HCT116 (cell line): ENCODE data around the gene PDLIM4. TPM values are rescaled to one million over a fixed set of nuclear protein-coding genes. Genes with fewer than 3 reads are reported as not detected.
A peak's percentile ranks its signal among the peaks of the same experiment; 100 is the strongest.

Experiments
- ATAC-seq: fragments of 200-7000 bp; cut with Tn5 transposase; 2 replicates; pipeline ENCODE4 v1.9.1; 2020; ENCODE audit warnings: mild to moderate bottlenecking, moderate library complexity
- Bru-seq: library from RNA; stranded (reverse); fragments of 400-500 nt; gene quantifications from one replicate; lab custom pipeline; 2021; lab: Mats Ljungman, UMichigan
- BruChase-seq, 2 experiments: library from RNA; stranded (reverse); fragments of 400-500 nt; gene quantifications; one replicate each; lab custom pipeline; 2021; lab: Mats Ljungman, UMichigan
- BruUV-seq: library from RNA; stranded (reverse); fragments of 400-500 nt; replicated peaks from 2 replicates; lab custom pipeline; 2021; lab: Mats Ljungman, UMichigan
- CTCF ChIA-PET: fragments of 300-600 bp; sonication (Branson Sonifier 250); formaldehyde crosslinking; loops from one replicate; lab custom pipeline; 2021; ENCODE audit warnings: antibody characterized with exemption; lab: Charles Lee
- POLR2A ChIA-PET: fragments of 300-600, 350-600 bp; sonication (Branson Sonifier 250); formaldehyde crosslinking; loops from one replicate; lab custom pipeline; 2021; ENCODE audit warnings: antibody characterized with exemption; lab: Charles Lee
- RAD21 ChIA-PET, 2 experiments: fragments of 300-600 bp; sonication (Branson Sonifier 250); formaldehyde crosslinking; loops; one replicate each; lab custom pipeline; 2023; ENCODE audit warnings: low total read pairs in 2 of 2; ENCODE audit not compliant: uncharacterized antibody in 2 of 2, unreplicated experiment in 2 of 2, low non-redundant PET in 1 of 2; lab: Charles Lee
- DNase-seq: peaks from one replicate; pipeline ENCODE4 v3.0.0-alpha.2; 2010; ENCODE audit warnings: low read depth, low spot score
- H2AFZ ChIP-seq: fragments of 200-600 bp; shearing (Covaris generic), sonication (generic); 2 replicates; pipeline ENCODE4 v1.6.1; 2017; ENCODE audit warnings: low read depth, mixed run types, mixed read lengths, antibody characterized with exemption, low read length; ENCODE audit not compliant: poor library complexity, severe bottlenecking
- H3K27ac ChIP-seq: 2 replicates; pipeline ENCODE4 v1.5.1; 2012; ENCODE audit warnings: low read depth, low read length
- H3K27me3 ChIP-seq: fragments of 200-600 bp; sonication (generic); 2 replicates; pipeline ENCODE4 v1.6.1; 2016; ENCODE audit warnings: mixed run types, low read length, mixed read lengths; ENCODE audit not compliant: insufficient read depth
- H3K36me3 ChIP-seq, 2 experiments: fragments of 200-500 bp in 1 of 2; fragments of 200-600 bp in 1 of 2; sonication (Bioruptor generic) in 1 of 2; sonication (generic) in 1 of 2; 2 replicates each; pipeline versions ENCODE4 v1.5.1 to v1.6.1; 2014 to 2016; ENCODE audit warnings: low read length in 2 of 2, inconsistent platforms in 1 of 2, mixed read lengths in 1 of 2, mixed run types in 1 of 2; ENCODE audit not compliant: insufficient read depth in 2 of 2, control insufficient read depth in 1 of 2
- H3K4me1 ChIP-seq, 2 experiments: fragments of 200-600 bp in 1 of 2; sonication (generic) in 1 of 2; 2 replicates each; pipeline versions ENCODE4 v1.5.1 to v1.6.1; 2012 to 2017; ENCODE audit warnings: low read length in 2 of 2, inconsistent platforms in 1 of 2, mild to moderate bottlenecking in 1 of 2, mixed read lengths in 1 of 2, mixed run types in 1 of 2, moderate library complexity in 1 of 2; ENCODE audit not compliant: insufficient read depth in 2 of 2, control insufficient read depth in 1 of 2
- H3K4me2 ChIP-seq: fragments of 200-600 bp; sonication (generic); 2 replicates; pipeline ENCODE4 v1.6.1; 2017; ENCODE audit warnings: mixed run types, low read length, mixed read lengths
- H3K4me3 ChIP-seq, 2 experiments: fragments of 200-600 bp in 1 of 2; sonication (generic) in 1 of 2; replicated peaks in 1 of 2; 2 replicates each; pipeline ENCODE4 v1.5.1; 2011 to 2016; ENCODE audit warnings: low read length in 2 of 2, control low read depth in 1 of 2, low read depth in 1 of 2, mild to moderate bottlenecking in 1 of 2, mixed read lengths in 1 of 2, mixed run types in 1 of 2
- H3K79me2 ChIP-seq: fragments of 200-600 bp; sonication (generic); 2 replicates; pipeline ENCODE4 v1.6.1; 2017; ENCODE audit warnings: mild to moderate bottlenecking, mixed run types, low read length, moderate library complexity, mixed read lengths; ENCODE audit not compliant: insufficient read depth
- H3K9ac ChIP-seq: fragments of 200-600 bp; sonication (generic); 2 replicates; pipeline ENCODE4 v1.6.1; 2016; ENCODE audit warnings: low read length, mixed read lengths
- H3K9me2 ChIP-seq: fragments of 200-600 bp; sonication (generic), shearing (Covaris generic); 2 replicates; pipeline ENCODE4 v1.6.1; 2017; ENCODE audit warnings: mixed run types, mild to moderate bottlenecking, moderate library complexity; ENCODE audit not compliant: insufficient read depth
- H3K9me3 ChIP-seq, 2 experiments: fragments of 200-500 bp in 1 of 2; fragments of 200-600 bp in 1 of 2; sonication (Bioruptor generic) in 1 of 2; sonication (generic) in 1 of 2; 2 replicates each; pipeline ENCODE4 v1.6.1; 2014 to 2017; ENCODE audit warnings: low read length in 2 of 2, mixed read lengths in 2 of 2, inconsistent platforms in 1 of 2, low read depth in 1 of 2, mild to moderate bottlenecking in 1 of 2, mixed run types in 1 of 2, moderate library complexity in 1 of 2; ENCODE audit not compliant: control insufficient read depth in 1 of 2, insufficient read depth in 1 of 2
- H4K20me1 ChIP-seq: fragments of 200-600 bp; sonication (generic), shearing (Covaris generic); 2 replicates; pipeline ENCODE4 v1.6.1; 2017; ENCODE audit warnings: mixed run types, mild to moderate bottlenecking, moderate library complexity; ENCODE audit not compliant: insufficient read depth
- EZH2 ChIP-seq: fragments of 200-600 bp; sonication (generic); IDR thresholded peaks from 2 replicates; pipeline ENCODE4 v1.6.1; 2017; ENCODE audit warnings: antibody characterized with exemption, mixed run types
- FOSL1 ChIP-seq: IDR thresholded peaks from 2 replicates; pipeline ENCODE4 v1.6.1; 2012; ENCODE audit warnings: low read depth
- POLR2A ChIP-seq: IDR thresholded peaks from 2 replicates; pipeline ENCODE4 v1.7.0; 2011; ENCODE audit warnings: borderline replicate concordance; ENCODE audit not compliant: insufficient read depth, insufficient read length; ENCODE audit errors: extremely low read depth
- RAD21 ChIP-seq: IDR thresholded peaks from 2 replicates; pipeline ENCODE4 v1.6.1; 2012; ENCODE audit warnings: low read depth, mild to moderate bottlenecking
- REST ChIP-seq: IDR thresholded peaks from 2 replicates; pipeline ENCODE4 v1.6.1; 2012; ENCODE audit warnings: low read depth
- SIN3A ChIP-seq: IDR thresholded peaks from 2 replicates; pipeline ENCODE4 v1.6.1; 2012; ENCODE audit warnings: low read depth
- SRF ChIP-seq: IDR thresholded peaks from 2 replicates; pipeline ENCODE4 v1.6.1; 2012; ENCODE audit warnings: low read depth
- TCF7L2 ChIP-seq: IDR thresholded peaks from 2 replicates; pipeline ENCODE4 v1.7.0; 2011; ENCODE audit warnings: borderline replicate concordance, inconsistent platforms; ENCODE audit not compliant: insufficient read depth, insufficient read length; ENCODE audit errors: extremely low read depth
- intact Hi-C: fragments of 100-400 bp; cut with micrococcal nuclease; formaldehyde crosslinking; loops from 2 replicates; pipeline ENCODE4 v1.10.0; 2022
- long read RNA-seq: library from polyadenylated mRNA; unstranded; transcript quantifications from one replicate; pipeline ENCODE4 v2.0.0, GENCODE V29; 2021; ENCODE audit not compliant: unreplicated experiment
- polyA plus RNA-seq: library from polyadenylated mRNA; unstranded; fragments of >200 nt; gene quantifications from 2 replicates; pipeline ENCODE4 v1.2.1, GENCODE V29; 2012; ENCODE audit warnings: missing spikeins
- total RNA-seq: library from RNA; stranded (reverse); gene quantifications from one replicate; pipeline ENCODE4 v1.2.1, GENCODE V29; 2021; ENCODE audit not compliant: unreplicated experiment
- TF ChIP-seq, protein P1 (sequence below), 3 experiments: fragments of 200-600 bp in 1 of 3; sonication (generic) in 1 of 3; IDR thresholded peaks in 2 of 3; conservative IDR thresholded peaks in 1 of 3; 2 replicates each; pipeline ENCODE4 v1.5.1; 2012 to 2017; ENCODE audit warnings: low read depth in 2 of 3, low read length in 2 of 3, antibody characterized with exemption in 1 of 3, borderline replicate concordance in 1 of 3, control low read depth in 1 of 3, mild to moderate bottlenecking in 1 of 3, mixed read lengths in 1 of 3, mixed run types in 1 of 3, moderate library complexity in 1 of 3; ENCODE audit not compliant: insufficient read depth in 1 of 3
- TF ChIP-seq, protein P2 (sequence below): IDR thresholded peaks from 2 replicates; pipeline ENCODE4 v1.6.1; 2011; ENCODE audit warnings: mild to moderate bottlenecking, low read length, moderate library complexity; ENCODE audit not compliant: insufficient replicate concordance; ENCODE audit errors: extremely low read depth

Gene PDLIM4
- not detected for total RNA-seq
- polyA plus RNA-seq = 0.12 and 0.30 TPM in 2 replicates
- Bru-seq, nascent RNA = percentile 16 among the genes with signal in this experiment
- BruChase-seq, experiment 1, labeled RNA remaining after a 6-hour chase = not detected
- percentile 5 among the genes with signal in this experiment for BruChase-seq, experiment 2, labeled RNA remaining after a 2-hour chase
- long read RNA-seq = 0 reads

GRCh38 chr5:132257131-132258101, at the start of gene PDLIM4:
Gene PDLIM4 (plus strand): TSS chr5:132257696. CDS start chr5:132257735, 39 bp downstream.
- no peak within 1 kb of the TSS for H3K4me2 ChIP-seq
- RAD21 ChIA-PET = no interaction called here
- POLR2A ChIA-PET = no interaction called here
- no peak for DNase-seq
- no peaks in the 10 kb centered on the region for H4K20me1 ChIP-seq
- H3K9me2 ChIP-seq = no peaks in the 10 kb centered on the region
- intact Hi-C loops = no loop called here
- CTCF ChIA-PET = no interaction called here
- peaks cover 23 to 54% of the 10 kb centered on the region in 2 experiments for H3K4me1 ChIP-seq
- no peak within 1 kb of the TSS for H2AFZ ChIP-seq
- H3K79me2 ChIP-seq = no peaks in the 10 kb centered on the region
- TF ChIP-seq, protein P1, sequence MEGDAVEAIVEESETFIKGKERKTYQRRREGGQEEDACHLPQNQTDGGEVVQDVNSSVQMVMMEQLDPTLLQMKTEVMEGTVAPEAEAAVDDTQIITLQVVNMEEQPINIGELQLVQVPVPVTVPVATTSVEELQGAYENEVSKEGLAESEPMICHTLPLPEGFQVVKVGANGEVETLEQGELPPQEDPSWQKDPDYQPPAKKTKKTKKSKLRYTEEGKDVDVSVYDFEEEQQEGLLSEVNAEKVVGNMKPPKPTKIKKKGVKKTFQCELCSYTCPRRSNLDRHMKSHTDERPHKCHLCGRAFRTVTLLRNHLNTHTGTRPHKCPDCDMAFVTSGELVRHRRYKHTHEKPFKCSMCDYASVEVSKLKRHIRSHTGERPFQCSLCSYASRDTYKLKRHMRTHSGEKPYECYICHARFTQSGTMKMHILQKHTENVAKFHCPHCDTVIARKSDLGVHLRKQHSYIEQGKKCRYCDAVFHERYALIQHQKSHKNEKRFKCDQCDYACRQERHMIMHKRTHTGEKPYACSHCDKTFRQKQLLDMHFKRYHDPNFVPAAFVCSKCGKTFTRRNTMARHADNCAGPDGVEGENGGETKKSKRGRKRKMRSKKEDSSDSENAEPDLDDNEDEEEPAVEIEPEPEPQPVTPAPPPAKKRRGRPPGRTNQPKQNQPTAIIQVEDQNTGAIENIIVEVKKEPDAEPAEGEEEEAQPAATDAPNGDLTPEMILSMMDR (IDR thresholded peaks at IDR 0.05 in 2 of 3, conservative IDR thresholded peaks at IDR 0.05 in 1 of 3; ENCODE audit: borderline replicate concordance in 1 of 3, insufficient read depth in 1 of 3, low read depth in 2 of 3, low read length in 2 of 3) = no peak
- TF ChIP-seq RAD21 (no peak), POLR2A (no peak), REST (no peak), EZH2 (no peak), SRF (no peak), SIN3A (no peak), FOSL1 (no peak), TCF7L2 (no peak)
- TF ChIP-seq, protein P2, sequence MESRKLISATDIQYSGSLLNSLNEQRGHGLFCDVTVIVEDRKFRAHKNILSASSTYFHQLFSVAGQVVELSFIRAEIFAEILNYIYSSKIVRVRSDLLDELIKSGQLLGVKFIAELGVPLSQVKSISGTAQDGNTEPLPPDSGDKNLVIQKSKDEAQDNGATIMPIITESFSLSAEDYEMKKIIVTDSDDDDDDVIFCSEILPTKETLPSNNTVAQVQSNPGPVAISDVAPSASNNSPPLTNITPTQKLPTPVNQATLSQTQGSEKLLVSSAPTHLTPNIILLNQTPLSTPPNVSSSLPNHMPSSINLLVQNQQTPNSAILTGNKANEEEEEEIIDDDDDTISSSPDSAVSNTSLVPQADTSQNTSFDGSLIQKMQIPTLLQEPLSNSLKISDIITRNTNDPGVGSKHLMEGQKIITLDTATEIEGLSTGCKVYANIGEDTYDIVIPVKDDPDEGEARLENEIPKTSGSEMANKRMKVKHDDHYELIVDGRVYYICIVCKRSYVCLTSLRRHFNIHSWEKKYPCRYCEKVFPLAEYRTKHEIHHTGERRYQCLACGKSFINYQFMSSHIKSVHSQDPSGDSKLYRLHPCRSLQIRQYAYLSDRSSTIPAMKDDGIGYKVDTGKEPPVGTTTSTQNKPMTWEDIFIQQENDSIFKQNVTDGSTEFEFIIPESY = no peak
- H3K9ac ChIP-seq = no peak within 1 kb of the TSS
- H3K27ac ChIP-seq = no peak within 1 kb of the TSS
- H3K9me3 ChIP-seq = no peaks in the 10 kb centered on the region
- H3K36me3 ChIP-seq = no peaks in the 10 kb centered on the region
- no peak for ATAC-seq
- BruUV-seq = no TSS peak
- no peak within 1 kb of the TSS for H3K4me3 ChIP-seq
- H3K27me3 ChIP-seq = no peaks in the 10 kb centered on the region
